Mucosa of stomach (tissue), 1 donor: ENCODE results near the gene ZNF23.

Experiments used
- H3K27me3 ChIP-seq: one replicate; pipeline ENCODE4 v1.7.0; 2013; ENCODE audit warnings: mild to moderate bottlenecking, low read length; ENCODE audit not compliant: control insufficient read depth, insufficient read depth
- H3K36me3 ChIP-seq: one replicate; pipeline ENCODE4 v1.7.0; 2013; ENCODE audit warnings: low read length; ENCODE audit not compliant: control insufficient read depth, insufficient read depth
- H3K4me1 ChIP-seq: one replicate; pipeline ENCODE4 v1.7.0; 2013; ENCODE audit warnings: mild to moderate bottlenecking, low read length; ENCODE audit not compliant: control insufficient read depth, insufficient read depth
- H3K4me3 ChIP-seq: one replicate; pipeline ENCODE4 v1.7.0; 2013; ENCODE audit warnings: low read length
- H3K9ac ChIP-seq: one replicate; pipeline ENCODE4 v1.7.0; 2013; ENCODE audit warnings: mild to moderate bottlenecking, low read length, moderate library complexity
- H3K9me3 ChIP-seq: one replicate; pipeline ENCODE4 v1.7.0; 2013; ENCODE audit warnings: mild to moderate bottlenecking, low read length, moderate library complexity; ENCODE audit not compliant: control insufficient read depth
- donor health status: Pancreatic carcinoma.

ZNF23 gene

GRCh38 chr16:71460941-71461340, 1.1 kb downstream of the ZNF23 start:
- Histone ChIP-seq H3K9ac (no peak overlapping the region), H3K27me3 (no peaks in the 10 kb centered on the region), H3K4me3 (no peak overlapping the region), H3K9me3 (no peaks in the 10 kb centered on the region), H3K36me3 (no peaks in the 10 kb centered on the region), H3K4me1 (no peaks in the 10 kb centered on the region)

DNA sequence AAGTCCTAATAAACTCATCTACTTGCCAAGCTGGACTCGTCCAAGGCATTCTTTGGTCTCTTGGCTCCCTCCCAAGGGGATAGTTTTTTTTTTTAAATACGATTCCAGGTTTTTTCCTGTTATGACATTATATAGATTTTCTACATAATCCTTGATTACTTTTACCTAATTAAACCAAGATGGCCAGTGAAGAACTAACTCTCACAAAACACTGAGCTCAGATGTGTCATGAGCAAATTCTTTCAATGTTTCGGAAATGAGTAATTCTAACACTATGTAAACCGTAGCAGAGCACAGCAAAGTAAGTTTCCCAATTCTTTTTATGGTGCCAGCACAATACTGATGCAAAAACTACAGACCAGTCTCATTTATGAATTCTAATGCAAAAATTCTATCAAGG, 1.8 kb downstream of the ZNF23 start:
- Histone ChIP-seq H3K4me1 (no peaks in the 10 kb centered on the region), H3K9me3 (no peaks in the 10 kb centered on the region), H3K36me3 (no peaks in the 10 kb centered on the region), H3K27me3 (no peaks in the 10 kb centered on the region), H3K4me3 (no peak overlapping the region), H3K9ac (no peak overlapping the region)

DNA sequence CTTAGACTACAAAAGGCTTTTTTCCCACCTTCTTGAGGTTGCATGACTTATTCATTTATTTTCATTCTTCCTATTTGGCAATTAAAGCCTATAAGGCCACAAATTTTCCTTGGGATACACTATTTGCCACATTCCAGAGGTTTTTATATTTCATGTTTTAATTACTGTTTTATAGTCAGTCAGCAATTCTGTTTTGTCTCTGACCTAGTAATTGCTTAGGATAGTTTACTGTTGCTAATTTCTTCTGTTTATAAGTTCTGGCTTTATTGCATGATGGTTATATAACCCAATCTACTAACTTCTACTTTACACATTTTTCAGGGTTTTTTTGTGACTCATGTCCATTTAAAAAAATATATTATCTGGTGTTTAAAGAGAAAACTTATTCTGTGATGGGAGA, 2.5 kb downstream of the ZNF23 start:
- Histone ChIP-seq H3K36me3 (no peaks in the 10 kb centered on the region), H3K4me1 (no peaks in the 10 kb centered on the region), H3K27me3 (no peaks in the 10 kb centered on the region), H3K9me3 (no peaks in the 10 kb centered on the region), H3K9ac (no peak overlapping the region), H3K4me3 (no peak overlapping the region)

- H3K4me3 ChIP-seq = no peak overlapping the region
- H3K4me1 ChIP-seq = no peaks in the 10 kb centered on the region
- H3K27me3 ChIP-seq = no peaks in the 10 kb centered on the region
- peaks cover 6% of the 10 kb centered on the region for H3K36me3 ChIP-seq
- no peaks in the 10 kb centered on the region for H3K9me3 ChIP-seq
- no peak overlapping the region for H3K9ac ChIP-seq
These were observed 5.2 kb downstream of the ZNF23 start for GRCh38 chr16:71456801-71457200.

- Histone ChIP-seq H3K27me3 (no peaks in the 10 kb centered on the region), H3K36me3 (peaks cover 15% of the 10 kb centered on the region), H3K4me1 (no peaks in the 10 kb centered on the region), H3K4me3 (no peak overlapping the region), H3K9ac (no peak overlapping the region), H3K9me3 (peaks cover 24% of the 10 kb centered on the region)
These were observed 9.0 kb downstream of the ZNF23 start for GRCh38 chr16:71453036-71453435.

GRCh38 chr16:71449020-71449419, 13.0 kb downstream of the ZNF23 start:
- H3K9me3 ChIP-seq = peaks cover 24% of the 10 kb centered on the region

GRCh38 chr16:71448274-71448866, 13.7 kb downstream of the ZNF23 start:
- Histone ChIP-seq H3K27me3 (no peaks in the 10 kb centered on the region), H3K9ac (no peak overlapping the region), H3K4me3 (no peak overlapping the region), H3K9me3 (peaks cover 24% of the 10 kb centered on the region), H3K4me1 (no peaks in the 10 kb centered on the region), H3K36me3 (peaks cover 12% of the 10 kb centered on the region)

More at GRCh38 chr16:71449020-71449419, 13.0 kb downstream of the ZNF23 start:
- Histone ChIP-seq H3K4me1 (no peaks in the 10 kb centered on the region), H3K9ac (no peak overlapping the region), H3K4me3 (no peak overlapping the region), H3K27me3 (no peaks in the 10 kb centered on the region), H3K36me3 (peaks cover 15% of the 10 kb centered on the region)

GRCh38 chr16:71443714-71444113, 18.3 kb downstream of the ZNF23 start:
- no peak overlapping the region for H3K9ac ChIP-seq
- peaks cover 8% of the 10 kb centered on the region for H3K9me3 ChIP-seq
- H3K4me3 ChIP-seq = no peak overlapping the region
- H3K27me3 ChIP-seq = peaks cover 3% of the 10 kb centered on the region
- H3K4me1 ChIP-seq = no peaks in the 10 kb centered on the region
- H3K36me3 ChIP-seq = peaks cover 6% of the 10 kb centered on the region

- Histone ChIP-seq H3K4me3 (no peak within 1 kb of the TSS), H3K4me1 (no peaks in the 10 kb centered on the region), H3K9ac (no peak within 1 kb of the TSS), H3K36me3 (no peaks in the 10 kb centered on the region), H3K9me3 (no peaks in the 10 kb centered on the region), H3K27me3 (peaks cover 3% of the 10 kb centered on the region)
These were observed 20.0 kb downstream of the ZNF23 start, which contains the start of gene TLE7 for GRCh38 chr16:71442051-71442440. TSS of gene TLE7 (minus strand) at chr16:71442054. CDS start at chr16:71433324, 8,730 bp downstream.

DNA sequence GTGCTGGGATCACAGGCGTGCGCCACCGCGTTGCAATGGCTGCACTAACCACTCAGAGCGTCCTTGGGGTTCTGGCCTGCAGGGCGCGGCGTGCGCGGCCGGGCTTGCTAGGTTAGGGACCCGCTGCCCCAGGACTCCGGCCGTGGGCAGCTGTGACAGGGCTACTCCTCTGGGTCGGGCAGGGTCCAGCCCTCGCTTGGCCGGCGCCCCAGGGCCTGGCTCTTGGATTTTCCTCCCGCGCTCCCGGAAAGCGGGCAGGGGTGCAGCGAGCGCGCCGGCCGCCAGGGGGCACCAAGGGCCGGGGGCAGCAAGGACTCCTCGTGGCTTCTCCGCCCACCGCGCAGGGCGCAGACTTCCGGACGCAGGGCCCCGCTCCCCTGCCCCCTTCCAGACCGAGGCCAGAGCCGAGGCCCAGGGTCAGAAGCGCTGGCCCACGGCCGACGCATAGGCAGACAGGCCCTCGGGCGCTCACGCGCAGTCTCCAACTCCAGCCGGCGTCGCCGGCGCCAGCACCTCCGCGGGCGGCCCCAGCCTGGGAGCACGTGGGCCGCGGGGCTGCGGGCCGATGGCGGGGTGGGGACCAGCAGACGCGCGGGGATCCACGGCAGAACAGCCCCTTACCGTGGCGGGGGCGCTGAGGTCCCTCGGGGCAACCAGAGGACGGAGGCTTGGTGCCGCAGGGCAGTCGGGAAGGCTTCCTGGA, 20.5 kb downstream of the ZNF23 start:
- peaks cover 3% of the 10 kb centered on the region for H3K27me3 ChIP-seq
- no peaks in the 10 kb centered on the region for H3K4me1 ChIP-seq
- no peaks in the 10 kb centered on the region for H3K36me3 ChIP-seq
- H3K9me3 ChIP-seq = no peaks in the 10 kb centered on the region
- no peak overlapping the region for H3K4me3 ChIP-seq
- no peak overlapping the region for H3K9ac ChIP-seq

- Histone ChIP-seq H3K36me3 (no peaks in the 10 kb centered on the region), H3K4me1 (no peaks in the 10 kb centered on the region), H3K9me3 (no peaks in the 10 kb centered on the region), H3K9ac (no peak overlapping the region), H3K27me3 (peaks cover 3% of the 10 kb centered on the region), H3K4me3 (no peak overlapping the region)
These were observed 21.2 kb downstream of the ZNF23 start for GRCh38 chr16:71440669-71441347.

- H3K9me3 ChIP-seq = no peaks in the 10 kb centered on the region
- H3K36me3 ChIP-seq = no peaks in the 10 kb centered on the region
- H3K4me3 ChIP-seq = no peak overlapping the region
- H3K27me3 ChIP-seq = peaks cover 3% of the 10 kb centered on the region
- no peak overlapping the region for H3K9ac ChIP-seq
- no peaks in the 10 kb centered on the region for H3K4me1 ChIP-seq
These were observed 22.5 kb downstream of the ZNF23 start for GRCh38 chr16:71439523-71439922.
